ENCODE measurements around the gene SMAD6.

The SMAD6 gene

GRCh38 chr15:66661432-66662096 lies 40.5 kb upstream of the SMAD6 start:
- Histone ChIP-seq H3F3A (ENCODE audit: insufficient read depth, low read length) (no peaks in the 10 kb centered on the region), H3K9me3 (replicated peaks; ENCODE audit: insufficient read depth, low read length) (no peaks in the 10 kb centered on the region), H4K20me1 (ENCODE audit: insufficient read depth, low read length) (no peaks in the 10 kb centered on the region), H3K9me2 (replicated peaks; ENCODE audit: insufficient read depth, low read length) (no peaks in the 10 kb centered on the region), H2AFZ (ENCODE audit: low read length) (no peak overlapping the region), H3K36me3 (replicated peaks; ENCODE audit: insufficient read depth, low read length) (no peaks in the 10 kb centered on the region), H3K79me2 (ENCODE audit: low read length) (no peaks in the 10 kb centered on the region), H3K27me3 (replicated peaks; ENCODE audit: insufficient read depth, low read length) (no peaks in the 10 kb centered on the region), H3K4me2 (ENCODE audit: low read depth, low read length) (no peak overlapping the region), H3K9ac (ENCODE audit: low read length) (no peak overlapping the region), H3K27ac (ENCODE audit: low read length) (no peak overlapping the region), H3K4me3 (ENCODE audit: low read length) (no peak overlapping the region), H3K4me1 (ENCODE audit: low read length) (peaks cover 7% of the 10 kb centered on the region)
- no peak for DNase-seq
- no peak for TF ChIP-seq EZH2phosphoT487 (IDR thresholded peaks at IDR 0.05; ENCODE audit: low read length)
- TF ChIP-seq CTCF (IDR thresholded peaks at IDR 0.05; ENCODE audit: low read length), result no peak

GRCh38 chr15:66662522-66662921 lies 39.5 kb upstream of the SMAD6 start:
- Histone ChIP-seq H3F3A (ENCODE audit: insufficient read depth, low read length) (no peaks in the 10 kb centered on the region), H2AFZ (ENCODE audit: low read length) (no peak overlapping the region), H3K9me3 (replicated peaks; ENCODE audit: insufficient read depth, low read length) (no peaks in the 10 kb centered on the region), H3K27me3 (replicated peaks; ENCODE audit: insufficient read depth, low read length) (no peaks in the 10 kb centered on the region), H3K27ac (ENCODE audit: low read length) (no peak overlapping the region), H3K4me3 (ENCODE audit: low read length) (no peak overlapping the region), H3K4me1 (ENCODE audit: low read length) (peaks cover 7% of the 10 kb centered on the region), H3K36me3 (replicated peaks; ENCODE audit: insufficient read depth, low read length) (no peaks in the 10 kb centered on the region), H3K9me2 (replicated peaks; ENCODE audit: insufficient read depth, low read length) (no peaks in the 10 kb centered on the region), H3K79me2 (ENCODE audit: low read length) (no peaks in the 10 kb centered on the region), H4K20me1 (ENCODE audit: insufficient read depth, low read length) (no peaks in the 10 kb centered on the region), H3K9ac (ENCODE audit: low read length) (no peak overlapping the region), H3K4me2 (ENCODE audit: low read depth, low read length) (no peak overlapping the region)
- no peak for DNase-seq
- TF ChIP-seq EZH2phosphoT487 (IDR thresholded peaks at IDR 0.05; ENCODE audit: low read length) (no peak), EZH2 (optimal IDR thresholded peaks at IDR 0.05; ENCODE audit: low read depth, low read length) (no peak), CTCF (IDR thresholded peaks at IDR 0.05; ENCODE audit: low read length) (no peak)

- Histone ChIP-seq H3K79me2 (ENCODE audit: low read length) (no peaks in the 10 kb centered on the region), H3K4me3 (ENCODE audit: low read length) (no peak overlapping the region), H3K36me3 (replicated peaks; ENCODE audit: insufficient read depth, low read length) (no peaks in the 10 kb centered on the region), H3K4me2 (ENCODE audit: low read depth, low read length) (no peak overlapping the region), H3K9me3 (replicated peaks; ENCODE audit: insufficient read depth, low read length) (no peaks in the 10 kb centered on the region), H3K27ac (ENCODE audit: low read length) (no peak overlapping the region), H3K27me3 (replicated peaks; ENCODE audit: insufficient read depth, low read length) (no peaks in the 10 kb centered on the region), H4K20me1 (ENCODE audit: insufficient read depth, low read length) (no peaks in the 10 kb centered on the region), H3K9ac (ENCODE audit: low read length) (no peak overlapping the region), H3K4me1 (ENCODE audit: low read length) (peaks cover 7% of the 10 kb centered on the region), H2AFZ (ENCODE audit: low read length) (no peak overlapping the region), H3K9me2 (replicated peaks; ENCODE audit: insufficient read depth, low read length) (no peaks in the 10 kb centered on the region), H3F3A (ENCODE audit: insufficient read depth, low read length) (no peaks in the 10 kb centered on the region)
- DNase-seq, result no peak
- TF ChIP-seq EZH2phosphoT487 (IDR thresholded peaks at IDR 0.05; ENCODE audit: low read length) (no peak), EZH2 (optimal IDR thresholded peaks at IDR 0.05; ENCODE audit: low read depth, low read length) (no peak), CTCF (IDR thresholded peaks at IDR 0.05; ENCODE audit: low read length) (no peak)
These were observed 38.4 kb upstream of the SMAD6 start for GRCh38 chr15:66663664-66664063.

Measured in MM.1S (cell line).